GM23248 (cell line): ENCODE results near the gene ATXN7. TPM values are rescaled to one million over a fixed set of nuclear protein-coding genes. Genes with fewer than 3 reads are reported as not detected.

Source experiments
- DNase-seq: peaks from one replicate; pipeline ENCODE4 v3.0.0-alpha.2; 2015
- H2AFZ ChIP-seq: fragments of 200-600 bp; sonication (generic); 2 replicates; pipeline ENCODE4 v1.6.1; 2016; ENCODE audit warnings: antibody characterized with exemption
- H3F3A ChIP-seq: fragments of 200-600 bp; sonication (generic); 2 replicates; pipeline ENCODE4 v1.6.1; 2016; ENCODE audit warnings: mild to moderate bottlenecking, antibody characterized with exemption, mixed run types; ENCODE audit not compliant: insufficient read depth
- H3K27ac ChIP-seq: fragments of 200-600 bp; sonication (generic); 2 replicates; pipeline ENCODE4 v1.5.1; 2016; ENCODE audit warnings: mild to moderate bottlenecking
- H3K27me3 ChIP-seq: fragments of 200-600 bp; sonication (generic); replicated peaks from 2 replicates; pipeline ENCODE4 v1.6.1; 2016; ENCODE audit warnings: mild to moderate bottlenecking; ENCODE audit not compliant: insufficient read depth
- H3K36me3 ChIP-seq: fragments of 200-600 bp; sonication (generic); 2 replicates; pipeline ENCODE4 v1.6.1; 2016; ENCODE audit warnings: low read depth, mild to moderate bottlenecking
- H3K4me1 ChIP-seq: fragments of 200-600 bp; sonication (generic); 2 replicates; pipeline ENCODE4 v1.6.1; 2016; ENCODE audit warnings: mild to moderate bottlenecking; ENCODE audit not compliant: insufficient read depth
- H3K4me2 ChIP-seq: fragments of 200-600 bp; sonication (generic); one replicate; pipeline ENCODE4 v1.6.1; 2016; ENCODE audit warnings: mild to moderate bottlenecking; ENCODE audit not compliant: unreplicated experiment
- H3K4me3 ChIP-seq: fragments of 200-600 bp; sonication (generic); 2 replicates; pipeline ENCODE4 v1.5.1; 2016; ENCODE audit warnings: mild to moderate bottlenecking
- H3K79me2 ChIP-seq: fragments of 200-600 bp; sonication (generic); 2 replicates; pipeline ENCODE4 v1.6.1; 2016; ENCODE audit warnings: mild to moderate bottlenecking; ENCODE audit not compliant: insufficient read depth
- H3K9ac ChIP-seq: fragments of 200-600 bp; sonication (generic); 2 replicates; pipeline ENCODE4 v1.6.1; 2016; ENCODE audit warnings: mild to moderate bottlenecking
- H3K9me2 ChIP-seq: fragments of 200-600 bp; sonication (generic); 2 replicates; pipeline ENCODE4 v1.6.1; 2016; ENCODE audit warnings: mixed run types, mild to moderate bottlenecking, moderate library complexity; ENCODE audit not compliant: insufficient read depth
- H3K9me3 ChIP-seq: fragments of 200-600 bp; sonication (generic); one replicate; pipeline ENCODE4 v1.6.1; 2017; ENCODE audit warnings: low read depth
- H4K20me1 ChIP-seq: fragments of 200-600 bp; sonication (generic); 2 replicates; pipeline ENCODE4 v1.6.0; 2016; ENCODE audit not compliant: insufficient read depth
- EZH2 ChIP-seq: fragments of 200-600 bp; sonication (generic); IDR thresholded peaks from 2 replicates; pipeline ENCODE4 v1.6.1; 2018; ENCODE audit warnings: antibody characterized with exemption, mild to moderate bottlenecking; ENCODE audit not compliant: insufficient read depth, poor library complexity, severe bottlenecking
- EZH2phosphoT487 ChIP-seq: fragments of 200-600 bp; sonication (generic); IDR thresholded peaks from 2 replicates; pipeline ENCODE4 v1.6.1; 2018; ENCODE audit warnings: antibody characterized with exemption, moderate library complexity, mild to moderate bottlenecking, low read depth; ENCODE audit not compliant: insufficient read depth
- WGBS, 2 experiments: methylation state at CpG; one replicate each; pipeline ENCODE4 v1.1.6; 2015 to 2017; ENCODE audit warnings: low lambda C conversion rate in 2 of 2, low coverage in 1 of 2; ENCODE audit errors: missing lambda C conversion rate in 2 of 2; 5-methylcytosine and 5-hydroxymethylcytosine counted together
- in situ Hi-C: fragments of 300-500 bp; cut with MboI; formaldehyde crosslinking; loops from 2 replicates; pipeline ENCODE4 v1.15.0; 2020
- polyA plus RNA-seq: library from polyadenylated mRNA; unstranded; fragments of >200 nt; fragmentation: Nextera tagmentation; extraction: Ambion mirVana; gene quantifications from 2 replicates; pipeline ENCODE4 v1.2.1, GENCODE V29; 2016
- total RNA-seq: library from RNA; depleted of rRNA; stranded (reverse); fragments of >200 nt; shearing (Covaris generic); gene quantifications from 2 replicates; pipeline ENCODE4 v1.2.3, GENCODE V29; 2014

Gene ATXN7
- total and polyA plus RNA-seq, 2 experiments from 2014 or later = 2.4 to 3.9 TPM

DNA sequence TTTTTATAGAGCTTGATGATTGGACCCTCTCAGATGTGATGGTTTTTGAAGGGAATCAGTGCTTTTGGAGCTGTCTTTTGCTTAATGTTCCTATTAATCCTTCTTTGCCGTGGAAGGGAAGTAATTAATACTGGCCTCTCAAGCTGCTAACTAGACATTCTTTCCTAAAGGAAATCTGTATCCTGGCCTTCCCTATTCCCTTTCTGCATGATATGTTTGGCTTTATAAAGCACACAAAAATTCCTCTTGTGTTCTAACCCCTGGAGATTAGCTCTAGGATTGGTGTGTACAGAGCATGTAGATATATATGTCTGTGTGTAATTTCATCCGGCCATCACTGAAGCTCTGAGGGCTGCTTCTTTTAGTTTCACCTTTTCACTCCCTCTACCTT is 6.9 kb downstream of the ATXN7 start:
- Histone ChIP-seq H3K36me3 (no peaks in the 10 kb centered on the region), H4K20me1 (peaks cover 2% of the 10 kb centered on the region; the same call in 1 of the 2 replicates), H3K27me3 (no peaks in the 10 kb centered on the region), H3K4me3 (no peak overlapping the region), H3K9me2 (no peaks in the 10 kb centered on the region), H3K9me3 (no peaks in the 10 kb centered on the region), H2AFZ (no peak overlapping the region), H3K4me2 (no peak overlapping the region), H3K79me2 (peaks cover 90% of the 10 kb centered on the region), H3K4me1 (peaks cover 12% of the 10 kb centered on the region), H3K9ac (no peak overlapping the region), H3K27ac (no peak overlapping the region), H3F3A (peaks cover 19% of the 10 kb centered on the region)
- WGBS, 2 experiments = 56 to 61% methylated on average over 2 of the region's 2 CpGs
- TF ChIP-seq EZH2phosphoT487 = no peak
- TF ChIP-seq EZH2 = no peak
- in situ Hi-C loops = no loop called here
- no peak for DNase-seq

DNA sequence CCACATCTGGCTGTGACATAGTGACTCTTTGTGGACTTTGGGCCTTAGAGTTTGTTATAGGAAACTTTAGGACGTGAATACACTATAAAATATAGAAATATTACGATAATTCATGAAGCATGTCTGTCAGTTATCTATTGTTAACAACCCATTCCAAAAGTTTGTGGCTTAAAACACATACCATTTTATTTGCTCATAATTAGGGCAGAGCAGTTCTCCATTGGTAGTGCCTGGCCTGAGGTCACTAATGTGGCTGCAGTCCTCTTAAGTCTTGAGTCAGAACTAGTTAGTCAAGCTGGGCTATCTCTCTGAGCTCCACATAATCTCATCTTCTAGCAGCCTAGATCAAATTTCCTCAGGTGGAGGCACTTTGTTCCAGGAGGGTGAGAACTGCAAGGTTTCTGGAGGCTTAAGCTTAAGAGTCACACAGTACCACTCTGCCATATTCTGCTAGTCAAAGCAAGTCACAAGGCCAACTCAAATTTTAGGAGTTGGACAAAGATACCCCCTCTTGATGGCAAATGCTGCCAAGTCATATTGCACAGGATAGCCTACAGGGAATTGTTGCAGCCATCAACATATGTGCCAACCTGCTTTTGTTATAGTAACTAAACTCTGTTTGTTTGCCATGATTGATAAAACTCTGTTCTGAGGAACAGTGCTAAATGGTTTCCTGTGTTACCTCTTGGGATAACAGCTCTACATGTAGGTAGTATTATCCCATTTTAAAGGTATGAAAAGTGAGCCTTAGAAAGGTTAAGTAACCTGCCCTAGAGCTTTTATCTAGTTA is 8.7 kb downstream of the ATXN7 start:
- peak overlapping the region; percentile 38; the same call in 1 of the 2 replicates for H3K27ac ChIP-seq
- TF ChIP-seq EZH2phosphoT487 (no peak), EZH2 (no peak)
- WGBS, 2 experiments = 35 to 48% methylated on average over 2 of the region's 2 CpGs

DNA sequence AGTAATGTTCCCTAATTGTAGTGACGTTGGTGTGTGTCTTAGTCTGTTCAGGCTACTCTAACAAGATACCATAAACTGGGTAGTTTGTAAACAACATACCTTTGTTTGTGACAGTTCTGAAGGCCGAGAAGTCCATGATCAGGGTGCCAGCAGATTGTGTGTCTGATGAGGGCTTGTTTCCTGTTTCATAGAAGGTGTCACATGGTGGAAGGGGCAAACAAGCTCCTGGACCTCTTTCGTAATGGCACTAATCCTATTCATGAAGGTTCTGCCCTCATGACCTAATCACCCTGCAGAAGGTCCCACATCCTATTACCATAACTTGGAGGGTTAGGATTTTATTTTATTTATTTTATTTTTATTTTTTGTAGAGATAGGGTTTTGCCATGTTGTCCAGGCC is 11.1 kb downstream of the ATXN7 start:
- TF ChIP-seq EZH2 (no peak), EZH2phosphoT487 (no peak)
- Histone ChIP-seq H3K27ac (no peak overlapping the region), H3K4me2 (no peak overlapping the region), H2AFZ (no peak overlapping the region), H3K9me2 (no peaks in the 10 kb centered on the region), H3K4me1 (peaks cover 28% of the 10 kb centered on the region), H3K27me3 (no peaks in the 10 kb centered on the region), H3K9ac (no peak overlapping the region), H3K9me3 (no peaks in the 10 kb centered on the region), H3F3A (peaks cover 24% of the 10 kb centered on the region), H4K20me1 (peaks cover 29% of the 10 kb centered on the region), H3K36me3 (no peaks in the 10 kb centered on the region), H3K79me2 (peaks cover 91% of the 10 kb centered on the region), H3K4me3 (no peak overlapping the region)
- in situ Hi-C loops = no loop called here
- 93 to 95% methylated on average over 3 of the region's 3 CpGs for WGBS, 2 experiments
- no peak for DNase-seq

More for the DNA sequence above, 8.7 kb downstream of the ATXN7 start:
- Histone ChIP-seq H3F3A (peaks cover 19% of the 10 kb centered on the region), H3K27me3 (no peaks in the 10 kb centered on the region), H4K20me1 (peaks cover 14% of the 10 kb centered on the region; the same call in 1 of the 2 replicates), H3K9me2 (no peaks in the 10 kb centered on the region), H3K9me3 (no peaks in the 10 kb centered on the region), H3K9ac (no peak overlapping the region), H3K79me2 (peaks cover 91% of the 10 kb centered on the region), H3K4me3 (0 out of 2 replicates have a peak overlapping the region, but pooled peaks have one; percentile 2), H3K4me2 (peak overlapping the region; percentile 48), H3K4me1 (peaks cover 15% of the 10 kb centered on the region), H2AFZ (no peak overlapping the region), H3K36me3 (no peaks in the 10 kb centered on the region)
- peak; percentile 89 for DNase-seq
- in situ Hi-C loops = no loop called here

DNA sequence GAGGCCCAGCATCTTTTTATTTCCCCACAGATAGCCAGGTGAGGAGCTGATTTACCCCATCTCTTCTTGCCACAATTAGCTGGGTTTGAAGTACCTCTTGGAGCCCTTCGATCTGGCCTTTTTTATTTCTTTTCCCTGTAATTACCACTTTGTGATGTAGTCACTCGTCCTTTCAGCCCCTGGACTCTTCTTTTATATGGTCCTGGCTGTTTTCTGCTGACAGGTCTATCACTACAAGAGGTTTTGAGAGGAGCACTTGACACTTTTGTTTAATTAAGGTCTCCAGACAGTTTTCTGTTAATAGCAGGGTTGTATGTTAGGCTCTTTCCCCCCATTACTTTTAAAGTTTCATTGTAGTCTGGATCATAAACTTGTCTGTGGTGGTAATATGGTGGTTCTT is 11.8 kb downstream of the ATXN7 start:
- TF ChIP-seq EZH2phosphoT487 (no peak), EZH2 (no peak)
- peaks cover 28% of the 10 kb centered on the region for H3K4me1 ChIP-seq
- no peak overlapping the region for H3K9ac ChIP-seq
- no peak for DNase-seq
- in situ Hi-C loops = no loop called here
- H3K4me2 ChIP-seq = no peak overlapping the region
- peaks cover 31% of the 10 kb centered on the region for H4K20me1 ChIP-seq
- no peaks in the 10 kb centered on the region for H3K27me3 ChIP-seq
- 100% methylated on average over 2 of the region's 2 CpGs for WGBS, 2 experiments
- H2AFZ ChIP-seq = no peak overlapping the region
- no peaks in the 10 kb centered on the region for H3K36me3 ChIP-seq
- H3K9me2 ChIP-seq = no peaks in the 10 kb centered on the region
- H3K9me3 ChIP-seq = no peaks in the 10 kb centered on the region
- H3F3A ChIP-seq = peaks cover 24% of the 10 kb centered on the region
- H3K27ac ChIP-seq = no peak overlapping the region
- no peak overlapping the region for H3K4me3 ChIP-seq
- peaks cover 91% of the 10 kb centered on the region for H3K79me2 ChIP-seq
